ENCODE results near the gene CDK7.

DNA sequence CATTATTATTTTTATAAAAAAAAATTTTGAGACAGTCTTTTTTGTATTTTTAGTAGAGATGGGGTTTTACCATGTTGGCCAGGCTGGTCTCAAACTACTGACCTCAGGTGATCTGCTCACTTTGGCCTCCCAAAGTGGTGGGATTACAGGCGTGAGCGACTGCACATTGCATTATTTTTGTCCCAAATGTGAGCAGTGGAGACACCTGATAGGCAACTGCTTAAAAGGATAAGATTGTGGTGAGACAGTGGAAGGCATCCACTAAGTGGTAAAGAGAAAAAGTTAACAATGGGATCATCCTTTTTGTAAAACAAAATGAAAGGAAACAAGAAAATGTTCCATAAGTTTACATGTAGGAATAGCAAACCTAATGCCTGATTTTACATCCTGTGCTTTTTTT lies 47.3 kb upstream of the CDK7 start:
- TF ChIP-seq, protein P1, sequence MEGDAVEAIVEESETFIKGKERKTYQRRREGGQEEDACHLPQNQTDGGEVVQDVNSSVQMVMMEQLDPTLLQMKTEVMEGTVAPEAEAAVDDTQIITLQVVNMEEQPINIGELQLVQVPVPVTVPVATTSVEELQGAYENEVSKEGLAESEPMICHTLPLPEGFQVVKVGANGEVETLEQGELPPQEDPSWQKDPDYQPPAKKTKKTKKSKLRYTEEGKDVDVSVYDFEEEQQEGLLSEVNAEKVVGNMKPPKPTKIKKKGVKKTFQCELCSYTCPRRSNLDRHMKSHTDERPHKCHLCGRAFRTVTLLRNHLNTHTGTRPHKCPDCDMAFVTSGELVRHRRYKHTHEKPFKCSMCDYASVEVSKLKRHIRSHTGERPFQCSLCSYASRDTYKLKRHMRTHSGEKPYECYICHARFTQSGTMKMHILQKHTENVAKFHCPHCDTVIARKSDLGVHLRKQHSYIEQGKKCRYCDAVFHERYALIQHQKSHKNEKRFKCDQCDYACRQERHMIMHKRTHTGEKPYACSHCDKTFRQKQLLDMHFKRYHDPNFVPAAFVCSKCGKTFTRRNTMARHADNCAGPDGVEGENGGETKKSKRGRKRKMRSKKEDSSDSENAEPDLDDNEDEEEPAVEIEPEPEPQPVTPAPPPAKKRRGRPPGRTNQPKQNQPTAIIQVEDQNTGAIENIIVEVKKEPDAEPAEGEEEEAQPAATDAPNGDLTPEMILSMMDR (IDR thresholded peaks at IDR 0.05): no peak
- no peak for TF ChIP-seq POLR2A (IDR thresholded peaks at IDR 0.05)

Data from thyroid gland (tissue), 4 donors.